Endothelial cell of hepatic sinusoid (primary cell): ENCODE results near the gene LIFR.
"Not testable (repeated sequence)": the region's sequence is repeated elsewhere in the genome, so short reads cannot be mapped to it uniquely, and the experiment has no call there.

Experiments used
- in situ Hi-C: cut with HindIII; loops from 2 replicates; pipeline ENCODE4 v1.10.0; 2017; ENCODE audit warnings: low sequenced_read_pairs

LIFR gene

DNA sequence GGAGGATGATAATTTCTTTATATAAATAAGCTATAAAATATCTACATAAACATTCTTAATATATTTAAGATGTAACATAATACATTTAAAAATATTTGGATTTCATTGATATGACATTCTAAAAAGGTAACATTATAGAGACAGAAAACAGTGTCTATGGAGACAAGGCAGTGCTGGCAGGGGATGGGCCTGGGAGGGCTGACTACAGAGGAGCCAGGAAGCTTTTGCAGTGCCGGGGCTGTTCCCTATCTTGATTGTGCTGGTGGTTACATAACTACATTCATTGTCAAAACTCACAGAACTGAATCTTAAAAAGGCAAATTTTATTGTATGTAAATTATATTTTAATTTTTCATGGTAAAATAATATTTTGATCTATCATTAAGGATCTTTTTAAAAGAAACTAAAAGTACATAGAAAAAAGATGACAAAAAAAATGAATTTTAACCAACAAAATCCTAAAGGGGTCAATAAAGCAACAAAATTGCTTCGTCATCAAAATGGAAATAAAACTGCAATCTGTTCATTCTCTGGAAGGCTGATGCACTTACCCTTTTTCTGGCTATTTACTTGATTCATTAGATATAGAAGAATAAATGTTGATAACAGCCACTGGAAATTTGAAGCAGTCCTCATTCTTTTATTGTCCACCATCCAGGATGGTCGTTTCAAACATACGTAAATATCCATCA, 26.3 kb downstream of the LIFR start:
- in situ Hi-C loops = no loop called here

GRCh38 chr5:38528162-38528703, 28.2 kb downstream of the LIFR start:
- in situ Hi-C loops = no loop called here

DNA sequence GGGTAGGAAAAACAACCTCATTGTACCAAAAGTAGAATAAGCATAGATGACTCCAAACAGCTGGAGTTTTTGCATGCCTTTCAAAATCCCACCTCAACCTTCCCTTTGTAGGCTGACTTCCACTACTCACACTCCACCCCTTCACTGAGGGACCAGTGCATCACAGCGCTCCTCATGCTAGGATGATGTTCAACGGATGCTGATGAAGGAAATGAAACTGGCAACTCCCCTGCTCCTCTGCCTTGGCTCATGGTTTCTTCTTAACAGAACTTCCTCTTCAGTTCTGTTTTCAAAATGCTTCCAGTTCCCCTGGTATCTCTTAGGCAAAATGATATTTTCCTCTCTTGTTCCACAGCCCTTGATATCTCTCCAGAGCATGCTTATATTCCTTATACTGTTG, 29.0 kb downstream of the LIFR start:
- in situ Hi-C loops = no loop called here

DNA sequence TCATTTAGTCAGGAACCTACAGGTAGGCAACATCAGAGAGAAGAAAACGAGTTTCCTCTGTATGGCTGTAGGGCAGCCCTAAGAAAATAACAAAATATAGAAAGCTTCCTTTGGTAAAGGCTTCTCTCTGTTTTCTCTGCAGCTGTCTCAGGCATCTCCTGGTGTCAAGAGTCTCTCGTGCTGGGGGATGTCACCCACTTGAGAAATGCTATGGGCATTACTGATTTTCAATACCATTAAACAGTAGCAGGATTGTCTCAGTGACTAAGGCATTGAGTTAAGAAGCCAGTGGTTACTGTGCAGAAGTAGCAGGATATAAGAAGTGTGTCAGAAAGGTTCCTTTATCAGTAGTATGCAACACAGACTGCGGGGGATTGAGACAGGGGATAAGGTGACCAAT, 32.4 kb downstream of the LIFR start:
- in situ Hi-C loops = no loop called here

GRCh38 chr5:38519476-38519875, 37.0 kb downstream of the LIFR start:
- in situ Hi-C loops = no loop called here

GRCh38 chr5:38518341-38518740, 38.1 kb downstream of the LIFR start:
- in situ Hi-C loops = no loop called here

DNA sequence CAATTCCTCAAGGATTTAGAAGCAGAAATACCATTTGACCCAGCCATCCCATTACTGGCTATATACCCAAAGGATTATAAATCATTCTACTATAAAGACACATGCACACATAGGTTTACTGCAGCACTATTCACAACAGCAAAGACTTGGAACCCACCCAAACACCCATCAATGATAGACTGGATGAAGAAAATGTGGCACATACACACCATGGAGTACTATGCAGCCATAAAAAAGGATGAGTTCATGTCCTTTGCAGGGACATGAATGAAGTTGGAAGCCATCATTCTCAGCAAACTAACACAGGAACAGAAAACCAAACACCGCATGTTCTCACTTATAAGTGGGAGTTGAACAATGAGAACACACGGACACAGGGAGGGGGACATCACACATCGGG, 39.8 kb downstream of the LIFR start:
- in situ Hi-C loops = not testable (repeated sequence)

DNA sequence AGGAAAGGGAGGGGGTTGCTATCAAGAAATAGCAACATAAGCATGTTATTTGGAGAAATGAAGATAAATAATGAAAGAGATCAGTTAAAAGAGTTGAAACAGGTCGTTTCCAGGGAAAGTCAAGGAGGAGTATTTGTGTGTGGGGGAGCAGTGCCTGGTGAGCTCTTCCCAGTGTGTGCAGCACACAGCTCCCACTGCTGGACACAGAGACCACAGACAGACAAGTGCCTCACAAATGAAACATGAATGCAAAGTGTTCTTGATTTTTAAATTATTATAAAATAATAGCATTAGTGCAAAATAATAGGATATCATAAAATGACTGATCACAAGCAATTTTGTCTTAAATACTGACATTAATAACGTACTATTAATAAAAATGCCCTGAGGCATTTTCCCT, 40.8 kb downstream of the LIFR start:
- in situ Hi-C loops = no loop called here

DNA sequence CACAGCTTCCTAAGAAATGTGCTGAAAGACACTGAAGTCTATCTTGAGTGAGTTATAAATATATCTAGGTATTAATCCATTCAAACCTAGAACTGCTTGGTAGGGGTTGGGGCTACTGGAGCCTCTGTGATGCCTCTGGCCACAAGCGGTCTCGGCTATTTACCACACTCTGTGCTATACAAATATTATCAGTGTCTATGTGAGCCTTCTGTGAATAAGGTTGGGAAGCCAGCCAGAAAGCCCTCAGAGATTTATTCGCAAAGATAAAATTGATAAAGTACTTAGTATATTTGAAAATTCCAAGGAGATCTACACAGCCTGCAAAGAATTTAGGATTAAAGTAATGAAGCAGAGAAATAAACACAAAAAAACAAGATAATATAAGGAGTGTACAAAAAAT, 41.4 kb downstream of the LIFR start:
- in situ Hi-C loops = no loop called here

- in situ Hi-C loops = no loop called here
Measured at GRCh38 chr5:38509185-38509584, 47.3 kb downstream of the LIFR start.

DNA sequence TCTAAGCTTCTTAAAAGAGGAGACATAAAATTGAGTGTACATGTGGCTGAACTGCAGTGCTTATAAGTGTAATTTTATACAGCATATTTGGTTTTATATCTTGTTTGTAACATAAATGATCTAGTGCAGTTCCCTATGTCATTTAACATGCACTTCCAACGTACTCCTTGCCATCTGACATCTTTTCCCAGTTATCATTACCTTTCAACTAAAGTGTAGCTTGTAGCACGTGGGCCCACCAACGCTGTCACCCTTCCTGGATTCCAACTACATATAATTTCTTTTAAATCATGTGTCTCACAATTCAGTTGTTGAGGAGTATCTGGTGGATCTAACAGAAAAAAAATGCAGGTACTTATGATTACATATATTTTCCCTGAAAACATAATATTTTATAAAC, 50.1 kb downstream of the LIFR start:
- in situ Hi-C loops = no loop called here

DNA sequence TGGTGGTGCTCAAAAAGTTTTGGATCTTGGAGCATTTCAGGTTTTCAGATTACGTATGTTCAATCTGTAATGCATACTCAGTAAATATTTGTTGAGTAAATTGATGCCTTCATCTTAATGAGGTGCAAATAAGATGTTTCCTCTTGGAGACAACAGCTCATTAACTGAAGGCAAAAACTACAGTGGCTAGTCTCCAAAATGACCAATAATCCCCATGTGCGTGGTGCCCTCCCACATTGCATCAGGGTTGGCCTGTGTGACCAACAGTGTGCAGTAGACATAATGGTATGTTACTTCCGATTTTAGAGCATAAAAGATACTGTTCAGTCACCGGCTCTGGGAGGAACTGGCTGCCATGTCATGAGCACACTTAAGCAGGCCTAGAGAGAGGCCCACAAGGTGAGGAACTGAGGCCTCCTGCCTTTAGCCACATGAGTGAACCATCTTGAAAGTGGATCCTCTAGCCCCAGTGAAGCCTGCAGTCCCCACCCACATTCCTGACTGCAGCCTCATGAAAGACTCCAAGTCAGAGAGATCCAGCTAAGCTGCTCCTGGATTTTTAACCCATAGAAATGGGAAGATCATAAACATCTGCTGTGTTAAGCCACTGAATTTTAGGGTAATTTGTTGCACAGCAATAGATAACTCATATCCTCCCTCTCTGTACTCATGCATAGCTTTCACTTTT, 55.7 kb downstream of the LIFR start:
- in situ Hi-C loops = loop anchor here (5.0 kb wide), 1 partner anchor 62 kb away; no protein-coding TSS in a partner anchor

GRCh38 chr5:38497946-38498345, 58.5 kb downstream of the LIFR start:
- in situ Hi-C loops = no loop called here

DNA sequence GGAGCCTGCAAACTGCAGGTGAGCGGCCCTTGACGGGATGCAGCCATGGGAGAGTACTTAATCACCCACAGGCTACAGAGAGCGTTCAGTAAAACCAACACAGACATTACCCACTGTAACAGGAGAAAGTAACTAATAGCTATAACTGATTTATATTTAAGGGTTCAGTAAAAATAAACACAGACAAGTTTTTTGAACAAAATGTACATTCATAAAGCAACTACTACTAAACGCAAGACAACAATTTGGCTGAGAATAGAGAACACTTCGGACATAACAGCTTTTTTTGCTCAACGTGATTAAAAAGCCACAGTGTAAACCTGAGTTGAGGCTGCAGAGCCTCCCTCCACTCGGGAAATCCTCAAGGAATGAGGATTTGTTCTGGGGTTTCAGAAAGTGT, 61.7 kb downstream of the LIFR start:
- in situ Hi-C loops = no loop called here

GRCh38 chr5:38494175-38494574, 62.3 kb downstream of the LIFR start:
- in situ Hi-C loops = no loop called here

GRCh38 chr5:38483805-38484398, 72.5 kb downstream of the LIFR start:
- in situ Hi-C loops = no loop called here

- in situ Hi-C loops = loop anchor here (5.0 kb wide), 1 partner anchor 33 kb away; no protein-coding TSS in a partner anchor
Measured at GRCh38 chr5:38479315-38479904, 77.0 kb downstream of the LIFR start.

GRCh38 chr5:38478878-38479277, 77.6 kb downstream of the LIFR start:
- in situ Hi-C loops = loop anchor here (5.0 kb wide), 1 partner anchor 33 kb away; no protein-coding TSS in a partner anchor

- in situ Hi-C loops = loop anchor here (5.0 kb wide), 1 partner anchor 34 kb away; no protein-coding TSS in a partner anchor
Measured at GRCh38 chr5:38478166-38478565, 78.3 kb downstream of the LIFR start.

DNA sequence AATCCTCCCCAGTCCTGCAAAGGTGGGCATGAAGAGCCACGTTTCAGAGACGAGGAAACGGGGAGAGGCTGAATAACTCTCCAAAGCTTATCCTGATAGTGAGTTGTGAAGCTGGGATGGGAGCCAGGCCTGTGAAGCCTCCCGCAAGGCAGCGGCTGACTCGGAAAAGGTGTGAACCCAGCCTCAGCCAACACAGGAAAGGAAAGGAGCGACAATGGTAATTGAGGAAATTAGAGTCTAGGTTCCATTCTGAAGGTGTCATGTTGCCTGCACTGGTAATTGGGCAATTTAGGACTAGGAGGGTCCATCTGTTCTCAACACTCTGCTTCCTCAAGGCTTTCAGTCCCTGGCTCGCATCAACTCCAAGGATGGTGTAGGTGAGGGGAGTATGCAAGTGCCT, 83.4 kb downstream of the LIFR start:
- in situ Hi-C loops = no loop called here

DNA sequence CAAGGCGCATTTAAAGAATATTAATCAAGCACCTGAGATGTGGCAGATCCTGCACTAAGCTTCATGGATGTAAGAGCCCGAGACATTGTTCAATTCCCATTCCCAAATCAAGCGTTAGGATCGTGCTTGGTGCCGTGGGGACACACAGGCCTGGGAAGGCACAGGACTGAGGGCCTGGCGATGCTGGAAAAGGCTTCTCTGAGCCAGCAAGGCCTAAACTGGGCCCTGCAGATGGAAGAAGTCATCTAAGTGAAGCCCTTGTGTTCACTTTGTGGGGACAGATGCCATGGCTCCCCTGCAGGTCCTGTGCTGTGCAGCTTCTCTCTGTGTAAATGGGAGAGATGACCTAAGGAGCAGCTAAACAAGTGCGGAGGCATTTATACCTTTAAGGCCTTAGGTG, 83.9 kb downstream of the LIFR start:
- in situ Hi-C loops = no loop called here
